Cardiac septum (tissue), 1 donor: Measurements from ENCODE around the gene AKIP1. TPM values are rescaled to one million over a fixed set of nuclear protein-coding genes. Genes with fewer than 3 reads are reported as not detected.
"Not testable (repeated sequence)": the region's sequence is repeated elsewhere in the genome, so short reads cannot be mapped to it uniquely, and the experiment has no call there.

ENCODE experiments used
- DNase-seq: peaks from one replicate; pipeline ENCODE4 v3.0.0-alpha.2; 2020; ENCODE audit warnings: low spot score
- intact Hi-C: fragments of 100-400 bp; cut with DNase I; formaldehyde crosslinking; loops from one replicate; pipeline ENCODE4 v1.14.0; 2022
- long read RNA-seq: library from polyadenylated mRNA; unstranded; transcript quantifications from one replicate; pipeline ENCODE4 v2.0.0, GENCODE V29; 2021
- total RNA-seq: library from RNA; stranded (reverse); fragmentation: NEBNext Ultra II Directional; extraction: Animal tissue kit (Norgen Biotek cat#: 25700); gene quantifications from one replicate; pipeline ENCODE4 v1.2.1, GENCODE V29; 2021
- donor health status: DM: no; HTN: no; CAD: no.

Gene AKIP1
- 28.1 TPM for total RNA-seq
- long read RNA-seq, transcript AKIP1-203 (6 exons, 1,327 nt) = major isoform, 13 of 28 reads
- long read RNA-seq, transcript AKIP1-201 (5 exons, 1,247 nt) = minor isoform, 6 of 28 reads
- long read RNA-seq, partial matches to known transcripts = 0 of 28 reads
- long read RNA-seq, other reads (novel, unspliced or antisense) = 2 of 28 reads

GRCh38 chr11:8911029-8911823 lies at the start of gene AKIP1:
AKIP1 (plus strand) TSS chr11:8911189; CDS start chr11:8911450, 261 bp downstream.
- DNase-seq = peak; percentile 96
- intact Hi-C loops = loop anchor here (2.0 to 5.0 kb wide), 3 partner anchors 40 to 224 kb away; partner anchors contain the start of gene TMEM9B

- no peak for DNase-seq
- intact Hi-C loops = no loop called here
These were observed 47.2 kb upstream of the AKIP1 start for GRCh38 chr11:8863838-8864237.

- intact Hi-C loops = no loop called here
- no peak for DNase-seq
These were observed 45.7 kb upstream of the AKIP1 start for GRCh38 chr11:8865304-8865703.

- intact Hi-C loops = no loop called here
- no peak for DNase-seq
These were observed 44.0 kb upstream of the AKIP1 start for GRCh38 chr11:8867035-8867434.

- intact Hi-C loops = no loop called here
- no peak for DNase-seq
These were observed 42.9 kb upstream of the AKIP1 start for GRCh38 chr11:8867931-8868631.

- intact Hi-C loops = loop anchor here (2.0 to 5.0 kb wide), 2 partner anchors 33 to 40 kb away; partner anchors contain the start of gene AKIP1
- peak; percentile 79 for DNase-seq
These were observed 40.4 kb upstream of the AKIP1 start for GRCh38 chr11:8870411-8871170.

GRCh38 chr11:8871171-8871775 lies 39.7 kb upstream of the AKIP1 start:
- intact Hi-C loops = loop anchor here (2.0 to 5.0 kb wide), 2 partner anchors 34 to 40 kb away; partner anchors contain the start of gene AKIP1
- peak; percentile 78 for DNase-seq

GRCh38 chr11:8871962-8872361 lies 39.0 kb upstream of the AKIP1 start:
- intact Hi-C loops = loop anchor here (2.0 to 5.0 kb wide), 2 partner anchors 35 to 39 kb away; partner anchors contain the start of gene AKIP1
- DNase-seq = no peak

- intact Hi-C loops = loop anchor here (5.0 kb wide), 1 partner anchor 37 kb away; no protein-coding TSS in a partner anchor
These were observed 37.1 kb upstream of the AKIP1 start for GRCh38 chr11:8873741-8874405.

GRCh38 chr11:8878771-8879170 lies 32.2 kb upstream of the AKIP1 start:
- DNase-seq = no peak
- intact Hi-C loops = no loop called here

More at GRCh38 chr11:8873741-8874405, 37.1 kb upstream of the AKIP1 start:
- DNase-seq = no peak

GRCh38 chr11:8881585-8881984 lies 29.4 kb upstream of the AKIP1 start:
- DNase-seq, intact Hi-C loops: not testable (repeated sequence)

- intact Hi-C loops = no loop called here
- no peak for DNase-seq
These were observed 24.7 kb upstream of the AKIP1 start for GRCh38 chr11:8886322-8886721.

GRCh38 chr11:8891185-8891584 lies 19.8 kb upstream of the AKIP1 start:
- intact Hi-C loops, DNase-seq: not testable (repeated sequence)

- DNase-seq = no peak
- intact Hi-C loops = no loop called here
These were observed 11.8 kb upstream of the AKIP1 start for GRCh38 chr11:8899119-8899753.

GRCh38 chr11:8905528-8906165 lies 5.3 kb upstream of the AKIP1 start:
- intact Hi-C loops = no loop called here

GRCh38 chr11:8907116-8907515 lies 3.9 kb upstream of the AKIP1 start:
- intact Hi-C loops = no loop called here
- no peak for DNase-seq

More at GRCh38 chr11:8905528-8906165, 5.3 kb upstream of the AKIP1 start:
- no peak for DNase-seq

- DNase-seq = no peak
- intact Hi-C loops = no loop called here
These were observed 2.9 kb upstream of the AKIP1 start for GRCh38 chr11:8908099-8908498.
